ENCODE results near the gene MYOG. TPM values are rescaled to one million over a fixed set of nuclear protein-coding genes. Genes with fewer than 3 reads are reported as not detected.

MYOG gene
- total and polyA plus RNA-seq, 4 donors: 0.11 to 0.69 (median 0.29) TPM; not detected in 1

DNA sequence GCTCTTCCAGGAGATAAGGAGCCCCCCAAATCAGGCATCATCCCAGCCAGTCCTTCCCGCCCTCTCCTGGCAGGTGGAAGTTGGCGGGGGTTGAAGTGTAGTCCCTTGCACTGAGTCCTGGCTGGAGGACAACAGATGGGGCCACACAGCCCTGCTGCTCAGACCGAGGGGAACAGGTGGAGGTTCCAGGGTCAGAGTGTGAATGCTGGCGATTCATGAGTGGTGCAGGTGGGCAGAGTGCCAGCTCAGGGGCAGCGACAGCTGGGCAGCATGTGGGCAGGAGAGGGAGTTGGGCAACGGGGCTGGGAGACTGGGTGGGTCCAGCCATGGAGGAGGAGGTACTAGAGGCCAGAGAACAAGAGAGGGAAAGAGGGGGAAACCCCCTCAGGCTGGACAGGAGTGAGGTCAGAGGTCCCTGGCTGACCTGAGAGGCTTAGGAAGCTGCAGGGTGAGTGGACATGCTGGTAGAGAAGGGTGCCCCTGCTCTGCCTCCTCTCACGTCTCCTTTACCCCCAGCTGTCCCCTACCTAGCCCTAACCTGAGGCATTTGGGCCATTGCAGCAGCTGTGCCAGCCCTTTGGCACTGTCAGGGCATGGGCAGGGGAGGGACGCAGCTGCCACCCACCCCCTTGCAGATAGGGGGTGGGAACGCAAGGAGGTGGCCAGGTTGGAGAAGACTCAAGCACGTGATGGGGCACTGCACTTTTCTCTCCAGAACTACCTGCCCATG lies 30.4 kb upstream of the MYOG start:
- WGBS (ENCODE audit: insufficient coverage): 48% methylated on average over 7 of the region's 10 CpGs
- no peaks in the 10 kb centered on the region for H3K9me3 ChIP-seq (ENCODE audit: control insufficient read depth, insufficient read depth, low read length)

DNA sequence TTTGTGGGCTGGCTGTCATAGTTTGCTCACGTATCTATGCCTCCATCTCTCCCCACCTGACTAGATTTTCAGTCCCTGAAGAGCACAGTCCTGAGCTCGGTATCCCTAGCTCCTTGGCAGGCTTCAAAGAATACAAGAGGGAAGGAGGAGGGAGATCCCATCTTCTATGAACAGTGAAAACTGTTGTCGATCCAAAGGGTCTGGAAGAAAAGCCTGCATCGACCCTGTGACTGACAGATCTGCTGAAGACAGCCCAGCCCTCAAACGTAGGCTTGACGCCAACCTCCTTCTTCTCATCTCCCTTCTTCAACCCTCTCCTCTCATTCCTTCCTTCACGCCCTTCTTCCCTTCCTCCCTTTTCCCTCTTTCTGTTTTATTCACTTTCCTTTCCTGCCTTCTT lies 28.4 kb upstream of the MYOG start:
- no peak overlapping the region for H3K27ac ChIP-seq (ENCODE audit: low read depth, low read length)
- H3K36me3 ChIP-seq (ENCODE audit: control insufficient read depth, insufficient read depth, low read length): no peaks in the 10 kb centered on the region
- no peaks in the 10 kb centered on the region for H3K9me3 ChIP-seq (ENCODE audit: control insufficient read depth, insufficient read depth, low read length)
- H3K27me3 ChIP-seq (ENCODE audit: control insufficient read depth, insufficient read depth, low read length): peaks cover 10% of the 10 kb centered on the region
- 56% methylated on average over 5 of the region's 7 CpGs for WGBS (ENCODE audit: insufficient coverage)
- peaks cover 11% of the 10 kb centered on the region for H3K4me1 ChIP-seq (ENCODE audit: control insufficient read depth, insufficient read depth, low read length)
- no peak overlapping the region for H3K4me3 ChIP-seq (ENCODE audit: low read depth, low read length)
- no peak for DNase-seq (ENCODE audit: low read depth in 4 of 6, low spot score in 6 of 6)

More for the DNA sequence above, 30.4 kb upstream of the MYOG start:
- H3K27me3 ChIP-seq (ENCODE audit: control insufficient read depth, insufficient read depth, low read length): peaks cover 10% of the 10 kb centered on the region
- DNase-seq (ENCODE audit: low read depth in 4 of 6, low spot score in 6 of 6): no peak
- H3K4me1 ChIP-seq (ENCODE audit: control insufficient read depth, insufficient read depth, low read length): peaks cover 16% of the 10 kb centered on the region
- no peak overlapping the region for H3K4me3 ChIP-seq (ENCODE audit: low read depth, low read length)
- no peaks in the 10 kb centered on the region for H3K36me3 ChIP-seq (ENCODE audit: control insufficient read depth, insufficient read depth, low read length)
- no peak overlapping the region for H3K27ac ChIP-seq (ENCODE audit: low read depth, low read length)

DNA sequence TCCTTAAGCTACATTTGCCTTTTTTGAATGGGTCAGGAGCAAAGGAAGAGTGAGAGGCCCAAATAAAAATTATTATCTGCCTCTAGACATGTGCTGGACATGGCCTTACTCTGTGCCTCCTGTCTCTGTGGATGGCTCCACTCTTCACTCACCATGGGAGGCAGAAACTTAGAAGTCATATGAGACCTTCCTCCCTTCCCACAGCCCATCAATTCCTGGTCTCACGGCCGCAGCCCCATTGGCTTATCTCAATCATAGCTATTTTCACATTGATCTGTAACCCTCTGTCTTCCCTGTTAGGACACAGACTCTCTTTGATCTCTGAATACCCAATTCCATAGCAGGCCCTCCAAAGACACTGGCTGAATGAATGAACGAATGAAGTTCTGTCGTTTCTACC lies 27.5 kb upstream of the MYOG start:
- peaks cover 5% of the 10 kb centered on the region for H3K27me3 ChIP-seq (ENCODE audit: control insufficient read depth, insufficient read depth, low read length)
- 84% methylated on average over 3 of the region's 4 CpGs for WGBS (ENCODE audit: insufficient coverage)
- H3K4me1 ChIP-seq (ENCODE audit: control insufficient read depth, insufficient read depth, low read length): peaks cover 9% of the 10 kb centered on the region
- H3K4me3 ChIP-seq (ENCODE audit: low read depth, low read length): no peak overlapping the region
- no peak overlapping the region for H3K27ac ChIP-seq (ENCODE audit: low read depth, low read length)
- no peaks in the 10 kb centered on the region for H3K9me3 ChIP-seq (ENCODE audit: control insufficient read depth, insufficient read depth, low read length)
- no peaks in the 10 kb centered on the region for H3K36me3 ChIP-seq (ENCODE audit: control insufficient read depth, insufficient read depth, low read length)
- no peak for DNase-seq (ENCODE audit: low read depth in 4 of 6, low spot score in 6 of 6)

DNA sequence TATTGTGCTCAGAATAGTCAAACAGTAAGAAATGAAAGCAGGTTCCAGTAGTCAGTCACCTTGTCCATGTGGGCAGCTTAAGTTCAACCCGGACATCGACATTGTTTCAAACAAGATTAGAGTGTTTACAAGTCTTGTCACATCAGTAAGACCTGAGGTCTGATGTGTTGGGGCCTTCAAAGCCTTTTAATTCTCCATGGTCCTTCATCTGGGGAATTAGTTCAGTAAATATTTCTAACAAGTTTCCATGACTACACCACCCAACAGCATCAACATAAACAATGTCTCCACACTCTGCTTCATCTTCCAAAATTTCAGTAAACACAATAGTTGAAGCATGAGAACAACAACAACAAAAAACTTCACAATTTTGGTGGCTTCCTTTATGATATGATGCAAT lies 26.7 kb upstream of the MYOG start:
- Histone ChIP-seq H3K36me3 (ENCODE audit: control insufficient read depth, insufficient read depth, low read length) (no peaks in the 10 kb centered on the region), H3K4me1 (ENCODE audit: control insufficient read depth, insufficient read depth, low read length) (peaks cover 1% of the 10 kb centered on the region), H3K27me3 (ENCODE audit: control insufficient read depth, insufficient read depth, low read length) (peaks cover 1% of the 10 kb centered on the region), H3K27ac (ENCODE audit: low read depth, low read length) (no peak overlapping the region), H3K9me3 (ENCODE audit: control insufficient read depth, insufficient read depth, low read length) (no peaks in the 10 kb centered on the region), H3K4me3 (ENCODE audit: low read depth, low read length) (no peak overlapping the region)
- DNase-seq (ENCODE audit: low read depth in 4 of 6, low spot score in 6 of 6): no peak
- no CpG with 5 or more reads among the region's 2 CpGs for WGBS (ENCODE audit: insufficient coverage)

DNA sequence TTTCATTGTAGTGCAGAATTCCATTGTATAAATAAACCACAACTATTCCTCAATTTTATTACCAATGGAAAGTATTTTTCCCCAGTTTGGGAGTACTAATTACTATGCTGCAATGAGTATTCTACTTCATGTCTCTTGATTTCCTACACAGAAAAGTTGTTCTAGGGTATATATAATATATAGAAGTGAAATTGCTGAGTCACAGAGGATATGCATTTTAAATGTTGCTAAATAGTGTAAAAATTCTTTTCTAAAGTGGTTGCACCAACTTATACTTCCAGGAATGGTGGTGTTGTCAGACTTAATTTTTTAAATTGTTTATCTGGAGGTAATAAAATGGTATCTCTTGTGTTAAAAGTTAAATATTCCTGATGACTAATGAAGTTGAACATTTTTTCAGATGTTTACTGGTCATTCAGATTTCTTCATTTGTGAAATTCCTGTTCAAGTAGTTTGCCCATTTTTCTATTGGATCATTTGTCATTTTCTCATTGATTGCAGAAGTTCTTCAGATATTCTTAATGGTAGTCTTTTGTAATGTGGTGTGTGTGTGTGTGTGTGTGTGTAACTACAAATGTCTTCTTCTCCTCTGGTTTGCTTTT lies 19.1 kb upstream of the MYOG start:
- no peaks in the 10 kb centered on the region for H3K4me1 ChIP-seq (ENCODE audit: control insufficient read depth, insufficient read depth, low read length)
- no peak overlapping the region for H3K27ac ChIP-seq (ENCODE audit: low read depth, low read length)
- no peak overlapping the region for H3K4me3 ChIP-seq (ENCODE audit: low read depth, low read length)

DNA sequence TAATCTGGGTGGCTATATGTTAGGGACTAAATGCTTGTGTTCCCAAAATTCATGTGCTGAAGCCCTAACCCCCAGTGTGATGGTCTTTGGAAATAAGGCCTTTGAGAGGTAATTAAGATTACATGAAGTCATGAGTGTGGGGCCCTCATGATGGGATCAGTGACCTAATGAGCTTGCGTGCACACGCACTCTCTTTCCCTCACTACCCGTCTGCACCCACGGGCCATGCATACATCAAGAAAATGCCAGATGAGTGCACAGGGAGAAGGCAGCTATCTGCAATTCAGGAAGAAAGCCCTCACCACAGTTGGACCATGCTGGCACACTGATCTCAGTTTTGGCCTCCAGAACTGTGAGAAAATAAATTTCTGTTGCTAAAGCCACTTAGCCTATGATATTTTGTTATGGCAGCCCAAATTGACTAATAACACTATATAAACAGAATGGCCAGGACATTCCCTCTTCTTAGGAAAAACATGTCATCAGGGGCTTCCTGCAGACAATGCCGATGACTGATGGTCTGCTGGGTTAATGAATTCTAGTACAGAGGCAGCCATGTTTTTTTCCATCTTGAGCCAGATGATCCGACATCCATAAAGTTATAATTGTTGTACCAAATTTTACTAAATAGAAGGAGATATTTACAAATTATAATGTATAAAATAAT lies 18.1 kb upstream of the MYOG start:
- DNase-seq (ENCODE audit: low read depth in 4 of 6, low spot score in 6 of 6): no peak
- H3K4me1 ChIP-seq (ENCODE audit: control insufficient read depth, insufficient read depth, low read length): no peaks in the 10 kb centered on the region
- no peaks in the 10 kb centered on the region for H3K36me3 ChIP-seq (ENCODE audit: control insufficient read depth, insufficient read depth, low read length)
- no peak overlapping the region for H3K27ac ChIP-seq (ENCODE audit: low read depth, low read length)
- 90% methylated on average over 3 of the region's 6 CpGs for WGBS (ENCODE audit: insufficient coverage)
- H3K4me3 ChIP-seq (ENCODE audit: low read depth, low read length): no peak overlapping the region
- no peaks in the 10 kb centered on the region for H3K27me3 ChIP-seq (ENCODE audit: control insufficient read depth, insufficient read depth, low read length)
- H3K9me3 ChIP-seq (ENCODE audit: control insufficient read depth, insufficient read depth, low read length): no peaks in the 10 kb centered on the region

More for the DNA sequence above, 19.1 kb upstream of the MYOG start:
- Histone ChIP-seq H3K36me3 (ENCODE audit: control insufficient read depth, insufficient read depth, low read length) (no peaks in the 10 kb centered on the region), H3K27me3 (ENCODE audit: control insufficient read depth, insufficient read depth, low read length) (no peaks in the 10 kb centered on the region), H3K9me3 (ENCODE audit: control insufficient read depth, insufficient read depth, low read length) (no peaks in the 10 kb centered on the region)
- DNase-seq (ENCODE audit: low read depth in 4 of 6, low spot score in 6 of 6): no peak

DNA sequence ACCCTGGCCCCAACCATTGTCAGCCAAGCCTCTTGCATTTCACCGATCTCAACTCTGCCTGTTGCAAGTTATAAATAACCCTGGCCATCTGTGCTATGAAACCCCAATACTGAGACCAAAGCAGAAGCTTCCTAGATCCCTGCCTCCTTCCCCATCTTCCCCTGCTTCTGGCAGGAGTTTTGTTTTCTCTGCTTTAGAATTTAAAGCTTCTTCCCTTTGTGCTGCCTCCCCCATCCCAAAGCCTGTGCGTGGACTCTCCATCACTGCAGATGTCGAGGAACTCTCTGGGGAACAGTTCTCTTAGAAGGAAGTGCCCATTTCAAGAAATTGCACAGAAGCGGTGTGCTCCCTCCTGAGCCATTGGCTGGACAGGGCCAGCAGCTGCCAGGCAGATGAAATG lies 17.4 kb upstream of the MYOG start:
- Histone ChIP-seq H3K9me3 (ENCODE audit: control insufficient read depth, insufficient read depth, low read length) (no peaks in the 10 kb centered on the region), H3K36me3 (ENCODE audit: control insufficient read depth, insufficient read depth, low read length) (no peaks in the 10 kb centered on the region), H3K27me3 (ENCODE audit: control insufficient read depth, insufficient read depth, low read length) (no peaks in the 10 kb centered on the region), H3K4me3 (ENCODE audit: low read depth, low read length) (no peak overlapping the region), H3K4me1 (ENCODE audit: control insufficient read depth, insufficient read depth, low read length) (no peaks in the 10 kb centered on the region), H3K27ac (ENCODE audit: low read depth, low read length) (no peak overlapping the region)
- WGBS (ENCODE audit: insufficient coverage): 46% methylated on average over 4 of the region's 4 CpGs
- DNase-seq (ENCODE audit: low read depth in 4 of 6, low spot score in 6 of 6): peak in 1 of 6 donors; percentile 79

DNA sequence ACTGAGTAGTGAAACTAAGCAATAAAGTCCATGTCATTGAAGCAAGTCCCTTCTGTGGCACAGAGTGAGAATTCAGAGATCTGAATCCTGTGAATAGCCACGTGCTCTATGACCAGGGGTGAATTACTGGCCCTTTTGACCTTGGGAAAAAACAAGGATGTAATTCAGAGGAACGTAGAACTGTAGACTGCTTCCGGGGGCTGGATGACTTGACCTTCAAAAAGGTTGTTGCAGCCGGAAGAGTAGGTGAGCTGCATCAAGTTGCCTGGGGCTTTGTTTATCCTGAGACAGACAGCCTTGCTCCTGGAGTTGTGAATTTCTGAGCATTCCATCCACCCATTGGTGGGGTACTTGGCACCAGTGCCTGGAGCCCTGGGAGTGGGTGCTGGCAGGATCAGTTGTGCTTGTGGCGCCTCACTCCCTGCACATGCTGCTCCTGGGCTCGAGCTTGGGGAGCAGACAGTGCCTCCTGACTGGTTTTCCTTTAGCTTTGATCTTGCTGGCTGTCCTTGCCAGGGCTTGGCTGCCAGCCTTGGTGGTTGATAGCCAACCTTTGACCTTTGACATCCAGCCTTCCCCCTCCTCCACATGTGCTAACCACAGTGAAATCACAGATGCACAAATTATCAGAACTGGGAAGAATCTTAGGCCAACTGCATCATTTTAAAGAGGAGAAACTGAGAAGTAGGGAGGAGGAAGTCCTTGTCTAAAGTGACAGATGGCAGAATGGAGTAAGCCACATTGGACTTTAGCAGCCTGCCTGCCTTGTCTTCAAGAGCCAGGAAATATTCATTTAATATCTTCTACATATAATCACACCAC lies 16.2 kb upstream of the MYOG start:
- DNase-seq (ENCODE audit: low read depth in 4 of 6, low spot score in 6 of 6): peak in 1 of 6 donors; percentile 31
- no peaks in the 10 kb centered on the region for H3K4me1 ChIP-seq (ENCODE audit: control insufficient read depth, insufficient read depth, low read length)
- H3K27ac ChIP-seq (ENCODE audit: low read depth, low read length): no peak overlapping the region
- no peaks in the 10 kb centered on the region for H3K9me3 ChIP-seq (ENCODE audit: control insufficient read depth, insufficient read depth, low read length)
- H3K4me3 ChIP-seq (ENCODE audit: low read depth, low read length): no peak overlapping the region
- no peaks in the 10 kb centered on the region for H3K27me3 ChIP-seq (ENCODE audit: control insufficient read depth, insufficient read depth, low read length)
- H3K36me3 ChIP-seq (ENCODE audit: control insufficient read depth, insufficient read depth, low read length): no peaks in the 10 kb centered on the region
- 82% methylated on average over 6 of the region's 6 CpGs for WGBS (ENCODE audit: insufficient coverage)

DNA sequence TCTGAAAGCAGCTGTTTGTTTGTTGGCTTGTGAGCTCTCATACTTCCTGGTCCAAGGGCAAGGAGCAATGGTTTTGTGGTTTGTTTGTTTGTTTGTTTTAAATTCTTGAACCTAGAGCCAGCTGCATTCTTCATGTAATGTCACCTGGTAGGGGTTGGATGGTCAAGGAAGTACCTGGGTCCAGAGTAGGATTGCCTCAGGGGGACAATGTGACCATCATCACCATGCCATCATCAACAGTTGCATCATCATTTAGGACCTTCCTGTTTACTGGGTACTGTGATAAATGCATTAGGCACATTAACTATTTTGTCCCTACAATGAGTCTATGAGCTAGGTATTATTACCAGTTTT lies 14.7 kb upstream of the MYOG start:
- no peak for DNase-seq (ENCODE audit: low read depth in 4 of 6, low spot score in 6 of 6)
- Histone ChIP-seq H3K27ac (ENCODE audit: low read depth, low read length) (no peak overlapping the region), H3K9me3 (ENCODE audit: control insufficient read depth, insufficient read depth, low read length) (peaks cover 2% of the 10 kb centered on the region), H3K27me3 (ENCODE audit: control insufficient read depth, insufficient read depth, low read length) (no peaks in the 10 kb centered on the region), H3K4me3 (ENCODE audit: low read depth, low read length) (no peak overlapping the region), H3K36me3 (ENCODE audit: control insufficient read depth, insufficient read depth, low read length) (no peaks in the 10 kb centered on the region), H3K4me1 (ENCODE audit: control insufficient read depth, insufficient read depth, low read length) (no peaks in the 10 kb centered on the region)

All from spinal cord (tissue), 10 donors.